Neutrophil (primary cell): ENCODE data around the gene DMAC2.
"Not testable (repeated sequence)": the region's sequence is repeated elsewhere in the genome, so short reads cannot be mapped to it uniquely, and the experiment has no call there.

ENCODE experiments used
- H3K27ac ChIP-seq: fragments of 200-600 bp; sonication (generic); 2 replicates; pipeline ENCODE4 v1.5.1; 2016; ENCODE audit warnings: mild to moderate bottlenecking, moderate library complexity
- H3K27me3 ChIP-seq: fragments of 200-600 bp; sonication (generic); 2 replicates; pipeline ENCODE4 v1.6.0; 2016; ENCODE audit warnings: mild to moderate bottlenecking
- H3K36me3 ChIP-seq: fragments of 200-600 bp; sonication (generic); 2 replicates; pipeline ENCODE4 v1.5.1; 2017
- H3K4me1 ChIP-seq, 2 experiments: fragments of 200-600 bp in 1 of 2; sonication (generic) in 1 of 2; 1 replicate in 1 of 2; 2 replicates in 1 of 2; pipeline versions ENCODE4 v1.5.1 to v1.6.1; 2013 to 2016; ENCODE audit warnings: low read depth in 1 of 2, low read length in 1 of 2, mild to moderate bottlenecking in 1 of 2, moderate library complexity in 1 of 2; ENCODE audit not compliant: control insufficient read depth in 1 of 2, insufficient read depth in 1 of 2
- H3K4me3 ChIP-seq, 2 experiments: fragments of 200-600 bp in 1 of 2; sonication (generic) in 1 of 2; 1 replicate in 1 of 2; 2 replicates in 1 of 2; pipeline ENCODE4 v1.5.1; 2013 to 2016; ENCODE audit warnings: low read depth in 1 of 2, low read length in 1 of 2, mild to moderate bottlenecking in 1 of 2, moderate library complexity in 1 of 2
- H3K9me3 ChIP-seq: fragments of 200-600 bp; sonication (generic); 2 replicates; pipeline ENCODE4 v1.5.1; 2016
- TF ChIP-seq, protein P1 (sequence below): fragments of 200-600 bp; sonication (generic); IDR thresholded peaks from 2 replicates; pipeline ENCODE4 v1.5.1; 2016; ENCODE audit warnings: antibody characterized with exemption

Gene DMAC2

DNA sequence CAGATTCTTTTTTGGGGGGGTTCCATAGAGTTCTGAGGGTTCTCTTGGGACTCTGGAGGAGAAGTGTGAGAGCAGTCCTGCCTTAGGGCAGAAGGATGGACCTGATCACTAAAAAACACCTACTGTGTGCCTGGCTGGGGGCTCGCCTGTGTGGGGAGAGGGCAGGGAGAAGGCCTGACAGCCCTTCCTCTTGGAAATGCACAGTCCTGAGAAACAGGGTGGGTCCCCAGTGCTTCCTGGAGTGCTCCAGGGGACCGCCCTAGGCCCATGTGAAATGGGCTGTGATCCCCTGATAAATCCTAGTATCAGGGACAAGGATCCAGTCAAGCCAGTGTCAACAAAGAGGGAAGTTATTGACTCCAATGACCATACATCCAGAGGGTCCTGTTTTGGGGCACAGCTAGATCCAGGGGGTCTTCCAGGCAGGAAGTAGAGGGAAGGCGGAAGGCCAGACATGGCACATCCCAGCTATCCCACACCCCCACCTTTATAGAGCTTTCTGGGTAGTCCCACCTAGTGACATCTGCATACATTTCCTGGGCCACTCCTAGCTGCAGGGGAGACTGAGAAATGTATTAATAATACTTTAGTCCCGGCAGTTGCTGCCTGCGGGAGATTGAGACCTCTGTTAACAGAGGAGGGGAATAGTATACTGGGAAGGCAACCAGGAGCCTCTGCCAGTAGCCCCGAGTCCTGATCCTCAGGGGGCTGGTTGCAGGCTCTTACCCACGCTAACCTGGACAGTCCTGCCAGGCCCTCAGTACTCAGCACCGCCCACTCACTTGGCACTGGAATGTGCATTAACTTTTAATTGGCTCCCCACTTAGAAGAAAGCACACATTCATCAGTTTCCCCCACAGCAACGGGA is 28.4 kb downstream of the DMAC2 start:
- no peaks in the 10 kb centered on the region for H3K9me3 ChIP-seq
- H3K4me1 ChIP-seq: peaks cover 97 to 99% of the 10 kb centered on the region in 2 experiments
- no peaks in the 10 kb centered on the region for H3K27me3 ChIP-seq
- H3K4me3 ChIP-seq: peak overlapping the region in 1 of 2 experiments; percentile 13
- TF ChIP-seq, protein P1, sequence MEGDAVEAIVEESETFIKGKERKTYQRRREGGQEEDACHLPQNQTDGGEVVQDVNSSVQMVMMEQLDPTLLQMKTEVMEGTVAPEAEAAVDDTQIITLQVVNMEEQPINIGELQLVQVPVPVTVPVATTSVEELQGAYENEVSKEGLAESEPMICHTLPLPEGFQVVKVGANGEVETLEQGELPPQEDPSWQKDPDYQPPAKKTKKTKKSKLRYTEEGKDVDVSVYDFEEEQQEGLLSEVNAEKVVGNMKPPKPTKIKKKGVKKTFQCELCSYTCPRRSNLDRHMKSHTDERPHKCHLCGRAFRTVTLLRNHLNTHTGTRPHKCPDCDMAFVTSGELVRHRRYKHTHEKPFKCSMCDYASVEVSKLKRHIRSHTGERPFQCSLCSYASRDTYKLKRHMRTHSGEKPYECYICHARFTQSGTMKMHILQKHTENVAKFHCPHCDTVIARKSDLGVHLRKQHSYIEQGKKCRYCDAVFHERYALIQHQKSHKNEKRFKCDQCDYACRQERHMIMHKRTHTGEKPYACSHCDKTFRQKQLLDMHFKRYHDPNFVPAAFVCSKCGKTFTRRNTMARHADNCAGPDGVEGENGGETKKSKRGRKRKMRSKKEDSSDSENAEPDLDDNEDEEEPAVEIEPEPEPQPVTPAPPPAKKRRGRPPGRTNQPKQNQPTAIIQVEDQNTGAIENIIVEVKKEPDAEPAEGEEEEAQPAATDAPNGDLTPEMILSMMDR: no peak
- peak overlapping the region; percentile 94 for H3K27ac ChIP-seq
- no peaks in the 10 kb centered on the region for H3K36me3 ChIP-seq

DNA sequence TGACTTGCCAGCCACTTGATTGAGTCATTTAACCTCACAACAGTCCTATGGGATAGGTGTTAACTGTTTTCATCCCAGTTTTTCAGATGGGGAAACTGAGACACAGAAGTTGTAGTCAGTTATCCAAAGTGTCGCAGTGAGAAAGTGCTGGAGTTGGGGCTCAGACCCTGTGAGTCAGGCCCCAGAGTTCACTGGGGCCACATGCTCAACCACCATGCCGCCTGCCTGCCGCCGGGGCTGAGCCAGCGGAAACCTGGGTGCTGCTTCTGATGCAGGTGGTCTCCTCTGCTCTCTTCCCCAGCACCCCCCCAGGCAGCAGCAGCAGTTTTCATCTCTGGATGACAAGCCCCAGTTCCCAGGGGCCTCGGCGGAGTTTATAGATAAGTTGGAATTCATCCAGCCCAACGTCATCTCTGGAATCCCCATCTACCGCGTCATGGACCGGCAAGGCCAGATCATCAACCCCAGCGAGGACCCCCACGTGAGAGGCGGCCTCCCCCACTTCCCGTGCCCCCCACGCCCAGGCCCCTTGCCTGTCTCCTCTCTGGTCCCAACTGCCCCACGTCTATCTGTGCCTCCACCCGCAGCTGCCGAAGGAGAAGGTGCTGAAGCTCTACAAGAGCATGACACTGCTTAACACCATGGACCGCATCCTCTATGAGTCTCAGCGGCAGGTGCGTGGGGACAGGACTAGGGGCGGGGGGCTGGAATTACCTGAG is 29.2 kb downstream of the DMAC2 start:
- Histone ChIP-seq H3K4me3 (peak overlapping the region; percentile 13 to 31), H3K27ac (peak overlapping the region; percentile 94), H3K27me3 (no peaks in the 10 kb centered on the region), H3K36me3 (no peaks in the 10 kb centered on the region), H3K9me3 (no peaks in the 10 kb centered on the region), H3K4me1 (peaks cover 97 to 99% of the 10 kb centered on the region in 2 experiments)
- TF ChIP-seq, protein P1: no peak

- TF ChIP-seq, protein P1: no peak
- Histone ChIP-seq H3K27ac (peak overlapping the region; percentile 94), H3K27me3 (no peaks in the 10 kb centered on the region), H3K36me3 (no peaks in the 10 kb centered on the region), H3K9me3 (no peaks in the 10 kb centered on the region), H3K4me3 (peak overlapping the region in 1 of 2 experiments; percentile 13), H3K4me1 (peaks cover 85 to 87% of the 10 kb centered on the region in 2 experiments)
Observed at GRCh38 chr19:41409288-41409687, 30.4 kb downstream of the DMAC2 start.

DNA sequence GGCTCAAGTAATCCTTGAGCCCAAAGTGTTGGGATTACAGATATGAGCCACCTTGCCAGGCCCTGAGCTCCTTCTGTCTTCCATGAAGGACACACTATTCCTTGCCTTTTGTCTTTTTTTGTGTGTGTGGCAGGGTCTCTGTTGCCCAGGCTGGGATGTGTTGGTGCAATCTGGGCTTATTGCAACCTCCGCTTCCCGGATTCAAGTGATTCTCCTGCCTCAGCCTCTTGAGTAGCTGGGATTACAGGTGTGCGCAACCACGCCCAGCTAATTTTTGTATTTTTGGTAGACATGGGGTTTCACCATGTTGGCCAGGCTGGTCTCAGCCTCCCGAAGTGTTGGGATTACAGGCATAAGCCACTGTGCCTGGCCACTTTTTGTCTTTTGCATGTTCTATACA is 30.9 kb downstream of the DMAC2 start:
- Histone ChIP-seq H3K27ac (peak overlapping the region; percentile 94), H3K4me3 (peak overlapping the region in 1 of 2 experiments; percentile 13), H3K4me1 (peaks cover 80 to 82% of the 10 kb centered on the region in 2 experiments)
- not testable (repeated sequence) for H3K9me3 ChIP-seq, H3K27me3 ChIP-seq, H3K36me3 ChIP-seq

DNA sequence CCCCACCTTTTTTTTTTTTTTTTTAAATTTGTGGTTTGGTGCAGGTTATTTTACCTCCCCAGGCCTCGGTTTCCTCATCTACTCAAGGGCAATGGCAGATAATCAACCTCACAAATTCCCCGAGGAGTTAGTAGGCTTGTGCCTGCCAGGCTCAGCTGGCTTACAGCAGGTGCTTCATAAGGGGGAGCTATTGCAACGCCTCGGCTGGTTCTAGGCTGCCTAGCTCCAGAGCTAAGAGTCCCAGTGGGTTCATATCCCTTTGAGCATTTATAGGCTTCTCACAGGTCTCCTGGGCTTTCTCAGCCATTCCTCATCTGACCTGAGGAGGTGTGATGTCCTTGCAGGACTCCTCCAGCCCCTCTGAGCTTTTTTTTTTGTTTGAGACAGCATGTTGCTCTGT is 31.5 kb downstream of the DMAC2 start:
- H3K9me3 ChIP-seq: no peaks in the 10 kb centered on the region
- peak overlapping the region; percentile 94 for H3K27ac ChIP-seq
- TF ChIP-seq, protein P1: no peak
- H3K4me1 ChIP-seq: peaks cover 75 to 76% of the 10 kb centered on the region in 2 experiments
- H3K36me3 ChIP-seq: no peaks in the 10 kb centered on the region
- H3K4me3 ChIP-seq: no peak overlapping the region
- no peaks in the 10 kb centered on the region for H3K27me3 ChIP-seq

DNA sequence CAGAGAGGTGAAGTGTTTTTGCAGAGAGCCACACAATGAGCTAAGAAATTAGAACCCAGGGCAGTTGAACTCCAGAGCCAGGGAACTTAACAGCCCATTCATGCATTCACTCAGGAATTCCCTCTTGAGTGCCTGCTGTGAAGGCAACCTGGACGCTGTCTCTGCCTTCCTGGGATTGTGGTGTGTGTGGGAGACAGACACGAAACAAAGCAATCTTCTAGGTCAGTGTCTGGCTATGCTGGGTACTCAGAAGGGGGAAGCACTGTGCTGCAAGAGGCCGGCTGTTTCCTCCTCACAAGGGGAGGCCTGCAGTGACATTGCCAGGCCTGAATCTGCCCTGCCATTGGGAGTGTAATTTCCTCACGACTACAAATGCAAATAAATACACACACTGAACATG is 32.4 kb downstream of the DMAC2 start:
- Histone ChIP-seq H3K4me1 (peaks cover 66 to 67% of the 10 kb centered on the region in 2 experiments), H3K27me3 (no peaks in the 10 kb centered on the region), H3K27ac (peak overlapping the region; percentile 94), H3K9me3 (no peaks in the 10 kb centered on the region), H3K4me3 (peak overlapping the region in 1 of 2 experiments; percentile 21), H3K36me3 (no peaks in the 10 kb centered on the region)
- TF ChIP-seq, protein P1: peak; percentile 30
